Activated CD8-positive, alpha-beta memory T cell treated with anti-CD3 and anti-CD28 coated beads, Interleukin-2, amount 10 ng/mL, durations not matched to agents 7 days and 5 days (primary cell): ENCODE results near the gene TFG. TPM values are rescaled to one million over a fixed set of nuclear protein-coding genes. Genes with fewer than 3 reads are reported as not detected.
A peak's percentile ranks its signal among the peaks of the same experiment; 100 is the strongest.

Experiments
- ATAC-seq: fragments of 150-1000 bp; cut with Tn5 transposase; one replicate; pipeline ENCODE4 v1.10.0; 2021; ENCODE audit warnings: moderate library complexity
- CTCF ChIA-PET: fragments of 350-600 bp; sonication (Branson Sonifier 250); formaldehyde crosslinking; loops from one replicate; lab custom pipeline; 2021; ENCODE audit warnings: antibody characterized with exemption; lab: Charles Lee
- DNase-seq: peaks from one replicate; pipeline ENCODE4 v3.0.0-alpha.2; 2020
- H3K27ac Mint-ChIP-seq: one replicate; pipeline ENCODE4 v1.8.0; 2021; ENCODE audit warnings: mild to moderate bottlenecking, mixed read lengths
- H3K27me3 Mint-ChIP-seq: one replicate; pipeline ENCODE4 v1.8.0; 2021; ENCODE audit warnings: mixed read lengths
- H3K36me3 Mint-ChIP-seq: one replicate; pipeline ENCODE4 v1.8.0; 2021; ENCODE audit warnings: mild to moderate bottlenecking, mixed read lengths
- H3K4me1 Mint-ChIP-seq: one replicate; pipeline ENCODE4 v1.8.0; 2021; ENCODE audit warnings: mixed read lengths
- H3K4me3 Mint-ChIP-seq: one replicate; pipeline ENCODE4 v1.8.0; 2021; ENCODE audit warnings: mild to moderate bottlenecking, moderate library complexity, mixed read lengths
- H3K9me3 Mint-ChIP-seq: one replicate; pipeline ENCODE4 v1.8.0; 2022; ENCODE audit warnings: low read depth, mixed read lengths
- total RNA-seq, 2 experiments: library from RNA; stranded (reverse); gene quantifications; one replicate each; pipeline ENCODE4 v1.2.3, GENCODE V29; 2021

The TFG gene
- total RNA-seq, 2 experiments from 2014 or later, result 44.0 to 49.0 TPM

GRCh38 chr3:100696161-100696560 lies 13.1 kb upstream of the TFG start:
- DNase-seq, result no peak
- Mint-ChIP-seq H3K4me3 (no peak overlapping the region), H3K27me3 (peaks cover 47% of the 10 kb centered on the region), H3K9me3 (no peaks in the 10 kb centered on the region), H3K27ac (no peak overlapping the region), H3K36me3 (no peaks in the 10 kb centered on the region), H3K4me1 (no peaks in the 10 kb centered on the region)
- CTCF ChIA-PET, result interaction anchor here (0.8 kb wide), 1 partner anchor 28 kb away, joined by 3 read pairs; no protein-coding TSS in a partner anchor
- no peak for ATAC-seq

- no peak for DNase-seq
- ATAC-seq, result no peak
- no peaks in the 10 kb centered on the region for H3K9me3 Mint-ChIP-seq
- no peak overlapping the region for H3K27ac Mint-ChIP-seq
- H3K4me1 Mint-ChIP-seq, result no peaks in the 10 kb centered on the region
- H3K27me3 Mint-ChIP-seq, result peaks cover 42% of the 10 kb centered on the region
- CTCF ChIA-PET, result interaction anchor here (1.6 kb wide), 1 partner anchor 10 kb away, joined by 3 read pairs; no protein-coding TSS in a partner anchor
- no peak overlapping the region for H3K4me3 Mint-ChIP-seq
- no peaks in the 10 kb centered on the region for H3K36me3 Mint-ChIP-seq
These were observed 12.1 kb upstream of the TFG start for GRCh38 chr3:100697172-100697571.

GRCh38 chr3:100697723-100698285 lies 11.5 kb upstream of the TFG start:
- CTCF ChIA-PET, result interaction anchor here (1.6 kb wide), 1 partner anchor 9 kb away, joined by 3 read pairs; no protein-coding TSS in a partner anchor
- Mint-ChIP-seq H3K4me1 (no peaks in the 10 kb centered on the region), H3K9me3 (no peaks in the 10 kb centered on the region), H3K27ac (no peak overlapping the region), H3K36me3 (no peaks in the 10 kb centered on the region), H3K4me3 (no peak overlapping the region), H3K27me3 (peaks cover 37% of the 10 kb centered on the region)
- ATAC-seq (no peak), DNase-seq (no peak)

DNA sequence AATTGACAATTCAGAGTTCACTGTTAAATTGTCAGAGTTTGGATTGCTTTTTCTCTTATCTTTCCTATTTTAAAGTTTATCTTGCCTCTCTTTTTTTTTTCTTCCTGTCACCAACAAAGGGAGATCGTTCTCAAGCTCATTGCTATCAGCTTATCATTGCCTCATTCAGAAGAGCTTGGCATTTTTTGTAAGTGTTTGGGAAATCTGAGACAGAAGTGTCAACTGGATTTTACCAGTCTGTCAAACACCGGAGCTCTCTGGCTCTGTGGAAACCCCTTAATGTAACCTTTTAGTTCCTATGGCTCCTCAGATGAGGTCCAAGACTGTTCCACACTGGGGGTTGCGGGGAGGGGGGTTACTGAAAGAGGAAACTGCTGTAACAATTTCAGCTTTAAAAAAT lies 10.6 kb upstream of the TFG start:
- H3K27me3 Mint-ChIP-seq, result peaks cover 34% of the 10 kb centered on the region
- H3K4me1 Mint-ChIP-seq, result no peaks in the 10 kb centered on the region
- H3K4me3 Mint-ChIP-seq, result no peak overlapping the region
- DNase-seq (no peak), ATAC-seq (no peak)
- H3K36me3 Mint-ChIP-seq, result no peaks in the 10 kb centered on the region
- H3K27ac Mint-ChIP-seq, result no peak overlapping the region
- CTCF ChIA-PET, result no interaction called here
- no peaks in the 10 kb centered on the region for H3K9me3 Mint-ChIP-seq

GRCh38 chr3:100700708-100701107 lies 8.6 kb upstream of the TFG start:
- Mint-ChIP-seq H3K27ac (no peak overlapping the region), H3K27me3 (peaks cover 19% of the 10 kb centered on the region), H3K9me3 (no peaks in the 10 kb centered on the region), H3K4me3 (no peak overlapping the region), H3K36me3 (no peaks in the 10 kb centered on the region), H3K4me1 (no peaks in the 10 kb centered on the region)
- CTCF ChIA-PET, result no interaction called here
- no peak for DNase-seq
- ATAC-seq, result no peak

- ATAC-seq (no peak), DNase-seq (no peak)
- no peak overlapping the region for H3K27ac Mint-ChIP-seq
- H3K36me3 Mint-ChIP-seq, result no peaks in the 10 kb centered on the region
- H3K9me3 Mint-ChIP-seq, result no peaks in the 10 kb centered on the region
- CTCF ChIA-PET, result no interaction called here
- H3K4me1 Mint-ChIP-seq, result no peaks in the 10 kb centered on the region
- no peak overlapping the region for H3K4me3 Mint-ChIP-seq
- H3K27me3 Mint-ChIP-seq, result peaks cover 15% of the 10 kb centered on the region
These were observed 7.0 kb upstream of the TFG start for GRCh38 chr3:100702082-100702979.

GRCh38 chr3:100702980-100703345 lies 6.3 kb upstream of the TFG start:
- no peaks in the 10 kb centered on the region for H3K36me3 Mint-ChIP-seq
- no peaks in the 10 kb centered on the region for H3K9me3 Mint-ChIP-seq
- no peaks in the 10 kb centered on the region for H3K4me1 Mint-ChIP-seq
- H3K27me3 Mint-ChIP-seq, result peaks cover 14% of the 10 kb centered on the region
- DNase-seq (no peak), ATAC-seq (no peak)
- no peak overlapping the region for H3K4me3 Mint-ChIP-seq
- no peak overlapping the region for H3K27ac Mint-ChIP-seq
- CTCF ChIA-PET, result no interaction called here

DNA sequence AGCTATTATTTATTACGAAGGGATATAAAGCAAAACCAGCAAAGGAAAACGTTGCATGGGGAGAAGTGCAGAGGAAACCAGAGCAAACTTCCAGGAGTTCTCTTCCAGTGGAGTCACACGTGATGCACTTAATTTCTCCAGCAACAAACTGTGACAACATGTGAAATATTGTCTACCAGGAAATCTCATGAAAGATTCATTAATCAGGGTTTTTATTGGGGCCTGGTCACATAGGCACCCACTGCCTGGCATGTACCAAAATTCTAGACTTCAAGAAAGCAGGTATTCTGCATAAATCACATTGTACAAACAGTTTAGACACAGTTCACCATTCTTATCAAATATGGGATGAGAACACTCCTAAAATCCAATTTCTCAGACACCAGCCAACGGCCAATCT lies 5.4 kb upstream of the TFG start:
- H3K4me1 Mint-ChIP-seq, result peaks cover 5% of the 10 kb centered on the region
- DNase-seq, result no peak
- peaks cover 10% of the 10 kb centered on the region for H3K27me3 Mint-ChIP-seq
- no peaks in the 10 kb centered on the region for H3K9me3 Mint-ChIP-seq
- H3K27ac Mint-ChIP-seq, result no peak overlapping the region
- ATAC-seq, result no peak
- peaks cover 5% of the 10 kb centered on the region for H3K36me3 Mint-ChIP-seq
- CTCF ChIA-PET, result no interaction called here
- no peak overlapping the region for H3K4me3 Mint-ChIP-seq

- ATAC-seq, result no peak
- Mint-ChIP-seq H3K27me3 (no peaks in the 10 kb centered on the region), H3K36me3 (peaks cover 13% of the 10 kb centered on the region), H3K4me1 (peaks cover 18% of the 10 kb centered on the region), H3K4me3 (no peak overlapping the region), H3K27ac (no peak overlapping the region), H3K9me3 (no peaks in the 10 kb centered on the region)
- no peak for DNase-seq
- CTCF ChIA-PET, result interaction anchor here (1.0 kb wide), 1 partner anchor 9 kb away, joined by 3 read pairs; no protein-coding TSS in a partner anchor
These were observed 2.9 kb upstream of the TFG start for GRCh38 chr3:100706365-100706764.

- Mint-ChIP-seq H3K4me1 (peaks cover 34% of the 10 kb centered on the region), H3K27ac (peak overlapping the region; percentile 93), H3K27me3 (no peaks in the 10 kb centered on the region), H3K9me3 (no peaks in the 10 kb centered on the region), H3K36me3 (peaks cover 29% of the 10 kb centered on the region), H3K4me3 (peak overlapping the region; percentile 73)
- ATAC-seq (no peak), DNase-seq (no peak)
- CTCF ChIA-PET, result no interaction called here
These were observed 678 bp upstream of the TFG start for GRCh38 chr3:100708644-100708988.

DNA sequence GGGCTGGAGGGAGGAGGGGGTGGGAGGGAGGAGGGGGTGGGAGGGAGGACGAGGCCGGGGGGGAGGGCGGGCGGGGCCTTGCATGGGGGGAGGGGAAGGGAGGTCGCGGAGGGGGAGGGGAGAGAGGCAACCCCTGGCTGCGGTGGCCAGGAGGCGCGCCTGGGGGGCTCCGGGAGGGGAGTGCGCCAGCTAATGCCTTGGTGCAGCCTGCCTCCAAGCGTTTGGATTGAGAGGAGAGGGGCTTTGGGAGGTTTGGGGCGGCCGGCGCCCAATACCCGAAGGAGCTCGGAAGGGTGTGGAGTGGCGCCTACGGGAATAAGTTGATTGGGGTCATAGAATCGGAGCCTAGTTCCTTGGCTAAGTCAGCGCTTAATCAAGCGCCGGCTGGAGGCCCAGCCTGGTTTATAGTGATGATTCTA lies 557 bp downstream of the TFG start:
- H3K4me3 Mint-ChIP-seq, result peak overlapping the region; percentile 73
- ATAC-seq (no peak), DNase-seq (peak; percentile 53)
- H3K27me3 Mint-ChIP-seq, result no peaks in the 10 kb centered on the region
- H3K9me3 Mint-ChIP-seq, result no peaks in the 10 kb centered on the region
- peak overlapping the region; percentile 86 for H3K27ac Mint-ChIP-seq
- peaks cover 38% of the 10 kb centered on the region for H3K4me1 Mint-ChIP-seq
- peaks cover 36% of the 10 kb centered on the region for H3K36me3 Mint-ChIP-seq
- CTCF ChIA-PET, result interaction anchor here (0.7 to 1.8 kb wide), 7 partner anchors 9 to 308 kb away, joined by 3 to 7 read pairs (median 5); partner anchors contain the start of genes LNP1 and TOMM70

- Mint-ChIP-seq H3K27ac (peak overlapping the region; percentile 86), H3K4me3 (peak overlapping the region; percentile 73), H3K27me3 (no peaks in the 10 kb centered on the region), H3K36me3 (peaks cover 42% of the 10 kb centered on the region), H3K4me1 (peaks cover 43% of the 10 kb centered on the region), H3K9me3 (no peaks in the 10 kb centered on the region)
- CTCF ChIA-PET, result interaction anchor here (0.7 to 1.8 kb wide), 9 partner anchors 9 to 309 kb away, joined by 3 to 7 read pairs (median 5); partner anchors contain the start of genes LNP1 and TOMM70
- DNase-seq (peak; percentile 90), ATAC-seq (peak; percentile 48)
These were observed 1.1 kb downstream of the TFG start for GRCh38 chr3:100710261-100710968.

DNA sequence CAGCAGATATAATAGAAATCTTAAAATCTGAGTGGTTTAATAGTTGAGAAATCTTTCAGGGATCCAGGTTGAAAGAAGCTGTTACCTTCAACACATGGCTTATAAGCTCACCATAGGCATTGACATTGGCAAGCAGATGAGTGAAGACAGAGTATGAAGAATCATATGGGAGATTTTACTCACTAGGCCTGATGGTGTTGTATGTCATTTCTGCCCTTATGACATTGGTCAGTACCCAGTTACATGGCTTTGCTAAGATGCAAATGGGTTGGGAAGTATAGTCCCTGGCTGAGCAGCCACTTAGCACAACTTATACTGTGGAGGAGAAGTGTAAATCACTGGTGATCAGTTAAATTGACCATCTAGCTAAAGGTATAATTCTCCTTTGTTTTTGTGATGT lies 5.9 kb downstream of the TFG start:
- peaks cover 55% of the 10 kb centered on the region for H3K4me1 Mint-ChIP-seq
- CTCF ChIA-PET, result interaction anchor here (1.5 to 1.7 kb wide), 2 partner anchors 13 to 32 kb away, joined by 5 read pairs; no protein-coding TSS in a partner anchor
- no peak for DNase-seq
- H3K27me3 Mint-ChIP-seq, result no peaks in the 10 kb centered on the region
- no peak for ATAC-seq
- H3K27ac Mint-ChIP-seq, result no peak overlapping the region
- no peak overlapping the region for H3K4me3 Mint-ChIP-seq
- H3K9me3 Mint-ChIP-seq, result no peaks in the 10 kb centered on the region
- H3K36me3 Mint-ChIP-seq, result peaks cover 67% of the 10 kb centered on the region
